Activated T-cell treated with anti-CD3 and anti-CD28 coated beads for 4 hours (primary cell): ENCODE measurements around the gene TNIK.

ENCODE experiments used
- DNase-seq: peaks from one replicate; pipeline ENCODE4 v3.0.0-alpha.2; 2020

Gene TNIK

DNA sequence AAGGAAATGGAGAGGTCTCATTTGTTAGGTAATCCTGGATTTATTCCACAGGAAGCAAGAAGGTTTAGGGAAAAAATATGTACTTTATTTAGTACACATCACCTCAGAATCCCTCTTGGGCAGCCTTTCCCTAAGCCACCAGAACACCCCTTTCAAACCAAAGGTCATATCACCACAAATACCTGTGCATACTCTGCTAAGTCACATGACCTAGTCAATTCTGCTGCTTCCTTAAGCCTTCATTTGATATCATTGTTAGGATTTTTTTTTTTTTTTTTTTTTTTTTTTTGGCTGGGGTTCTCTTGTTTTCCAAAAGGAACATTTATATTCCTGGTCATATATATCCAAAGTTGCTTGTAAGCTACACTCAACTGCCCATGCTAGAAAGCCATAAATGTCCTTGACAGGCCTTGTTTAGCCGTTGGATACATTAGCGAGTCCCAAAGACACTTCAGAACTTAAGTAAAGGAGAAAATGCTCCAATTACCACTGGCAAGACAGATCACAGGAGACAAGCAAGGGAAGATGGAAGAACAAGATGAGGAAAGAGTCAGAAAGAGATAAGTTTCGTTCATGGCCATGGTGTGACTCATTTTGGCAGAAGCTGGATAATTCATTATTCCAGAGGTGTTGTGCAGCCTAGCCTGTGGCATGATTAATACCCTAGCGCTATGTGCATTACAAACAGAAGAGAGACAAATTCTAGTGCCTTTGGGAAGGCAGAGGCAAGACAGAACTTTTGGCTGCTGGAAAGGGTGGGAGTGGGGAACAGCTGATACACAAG is 278.1 kb downstream of the TNIK start:
- DNase-seq, result no peak

DNA sequence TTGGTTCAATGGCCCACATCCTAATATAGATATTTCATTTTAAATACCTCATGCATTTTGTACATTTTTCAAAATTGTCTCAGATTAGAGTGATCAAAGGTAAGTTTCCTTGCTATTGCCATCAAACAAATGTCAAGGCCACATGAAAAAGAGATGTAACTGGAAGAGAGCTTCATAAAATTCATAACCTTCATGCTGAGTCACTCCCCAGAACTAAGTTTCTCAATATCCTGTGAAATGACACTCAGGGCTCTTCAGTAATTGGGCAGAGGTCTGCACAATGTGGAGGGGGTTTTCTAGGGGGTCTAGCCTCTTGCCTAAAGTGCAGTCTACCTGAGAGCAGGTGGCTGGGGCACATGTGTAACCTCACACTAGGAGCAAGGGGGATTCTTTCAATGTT is 281.5 kb downstream of the TNIK start:
- no peak for DNase-seq

- no peak for DNase-seq
Observed at GRCh38 chr3:171177553-171177952, 282.7 kb downstream of the TNIK start.

- DNase-seq, result no peak
Observed at GRCh38 chr3:171177056-171177455, 283.1 kb downstream of the TNIK start.

- DNase-seq, result no peak
Observed at GRCh38 chr3:171176244-171176933, 283.8 kb downstream of the TNIK start.

DNA sequence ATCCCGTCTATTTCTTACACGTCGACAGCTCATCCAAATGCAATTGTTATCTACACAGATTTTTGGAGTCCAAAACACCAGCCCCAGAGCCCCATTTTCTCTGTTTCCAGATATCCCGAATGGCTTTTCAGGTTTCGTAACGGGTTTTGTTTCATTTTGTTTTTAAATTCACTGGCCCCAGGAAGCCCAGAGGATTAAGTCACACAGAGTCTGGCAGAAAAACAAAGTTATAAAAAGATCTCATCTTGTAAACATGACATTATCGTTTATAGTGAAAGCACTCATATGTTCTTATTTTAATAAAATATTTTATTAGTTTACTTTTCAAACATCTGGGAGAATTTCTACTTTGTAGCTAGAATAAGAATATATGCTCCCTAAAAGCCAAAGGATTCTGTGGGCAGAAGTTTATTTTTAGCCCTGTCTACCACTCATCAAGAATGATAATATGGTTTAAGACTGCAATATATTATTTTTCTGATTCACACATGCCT is 284.4 kb downstream of the TNIK start:
- DNase-seq, result no peak

- no peak for DNase-seq
Observed at GRCh38 chr3:171173736-171174135, 286.5 kb downstream of the TNIK start.

DNA sequence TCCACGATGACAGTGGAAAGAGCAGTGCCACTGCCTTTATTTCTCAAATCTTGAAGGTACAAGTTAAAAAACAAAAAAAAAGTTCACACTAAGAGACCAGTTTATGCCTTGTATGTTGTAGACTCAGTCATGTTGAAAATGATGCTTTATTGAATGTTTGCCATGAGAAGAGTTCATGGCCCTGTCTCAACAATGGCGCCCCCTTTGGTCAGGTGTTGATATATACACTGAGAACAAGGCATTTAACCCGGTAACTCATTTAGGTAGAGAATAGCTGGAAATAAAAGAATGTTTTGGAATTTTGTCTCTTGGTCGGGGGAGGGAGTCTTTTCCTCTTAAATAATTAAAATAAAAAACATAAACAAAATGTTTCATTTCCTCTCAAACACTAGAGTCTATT is 288.1 kb downstream of the TNIK start:
- no peak for DNase-seq

DNA sequence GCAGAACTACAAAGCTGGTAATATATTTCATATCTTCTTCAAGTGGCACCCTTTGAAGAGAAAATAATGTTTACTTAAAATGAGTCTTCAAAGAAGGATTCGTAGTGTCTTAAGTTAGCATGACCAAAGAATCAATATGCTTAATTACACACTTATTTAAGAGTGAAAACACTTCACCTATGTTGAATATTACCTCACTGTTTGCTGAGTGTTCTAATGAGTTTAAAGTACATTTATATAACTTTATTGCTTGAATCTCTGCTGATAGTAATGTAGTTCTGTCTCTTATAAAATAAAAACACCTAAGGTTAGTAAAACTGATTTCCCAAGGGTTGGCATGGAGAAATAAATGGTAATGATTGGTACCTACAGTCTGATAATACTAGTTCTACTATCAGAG is 290.3 kb downstream of the TNIK start:
- no peak for DNase-seq

- no peak for DNase-seq
Observed at GRCh38 chr3:171169443-171169842, 290.8 kb downstream of the TNIK start.

DNA sequence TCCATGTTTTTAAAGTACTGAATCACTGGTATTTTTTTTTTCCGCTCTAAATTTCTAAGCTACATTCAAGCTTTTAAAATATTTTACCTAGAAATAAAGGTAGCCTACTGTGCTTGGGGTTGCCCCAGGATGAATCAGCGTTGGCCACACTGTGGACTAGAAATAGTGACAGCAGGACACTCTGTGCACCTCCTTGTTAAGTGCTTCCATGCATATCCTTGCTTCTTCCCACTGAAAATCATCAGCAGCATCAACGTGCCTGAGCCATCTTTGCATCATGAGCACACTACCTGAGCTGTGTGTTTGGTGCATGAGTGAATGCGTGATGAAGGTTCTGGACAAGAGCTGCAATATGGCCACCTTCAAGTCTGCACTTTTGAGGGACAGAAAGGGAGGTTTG is 291.7 kb downstream of the TNIK start:
- no peak for DNase-seq

GRCh38 chr3:171168086-171168485 is 292.1 kb downstream of the TNIK start:
- DNase-seq, result no peak

GRCh38 chr3:171165983-171166382 is 294.2 kb downstream of the TNIK start:
- no peak for DNase-seq

DNA sequence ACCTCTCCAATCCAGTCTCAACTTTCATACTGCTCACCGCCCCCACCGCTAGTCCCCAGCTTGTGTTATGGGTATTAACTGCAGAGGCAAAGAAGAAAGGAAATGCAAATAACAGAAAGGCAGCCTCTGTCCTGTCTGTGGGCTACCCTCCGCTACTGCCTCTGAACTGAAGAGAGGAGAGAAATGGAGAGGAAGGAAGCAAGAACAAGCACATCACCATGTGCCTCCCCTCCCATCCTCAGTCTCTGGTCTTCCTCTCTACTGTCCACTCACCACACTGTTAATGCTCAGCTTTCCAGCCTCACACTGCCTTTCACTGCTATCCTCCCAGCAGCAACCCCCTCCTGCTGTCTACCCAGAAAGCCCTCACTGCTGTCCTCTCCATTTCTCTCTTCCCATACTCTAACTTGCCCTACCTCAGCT is 294.7 kb downstream of the TNIK start:
- DNase-seq, result no peak

DNA sequence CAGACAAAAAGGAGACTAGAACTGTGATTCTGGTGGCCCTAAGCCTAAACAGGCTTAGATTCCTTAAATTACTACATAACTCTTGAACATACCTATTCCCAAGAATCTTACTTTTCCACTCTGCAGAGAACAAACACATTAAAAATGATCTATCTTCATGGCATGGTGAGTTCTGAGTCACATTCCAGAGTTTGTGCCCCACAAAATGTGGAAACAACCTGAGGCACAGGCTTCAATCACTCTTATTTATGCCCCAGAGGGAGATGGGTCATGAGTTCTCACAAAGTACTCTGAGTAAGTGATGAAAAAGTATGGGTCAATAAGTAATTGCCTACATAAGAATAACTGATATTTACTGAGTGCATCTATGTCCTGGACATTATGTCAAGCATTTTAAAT is 296.1 kb downstream of the TNIK start:
- no peak for DNase-seq

- no peak for DNase-seq
Observed at GRCh38 chr3:171163101-171164066, 296.8 kb downstream of the TNIK start.

DNA sequence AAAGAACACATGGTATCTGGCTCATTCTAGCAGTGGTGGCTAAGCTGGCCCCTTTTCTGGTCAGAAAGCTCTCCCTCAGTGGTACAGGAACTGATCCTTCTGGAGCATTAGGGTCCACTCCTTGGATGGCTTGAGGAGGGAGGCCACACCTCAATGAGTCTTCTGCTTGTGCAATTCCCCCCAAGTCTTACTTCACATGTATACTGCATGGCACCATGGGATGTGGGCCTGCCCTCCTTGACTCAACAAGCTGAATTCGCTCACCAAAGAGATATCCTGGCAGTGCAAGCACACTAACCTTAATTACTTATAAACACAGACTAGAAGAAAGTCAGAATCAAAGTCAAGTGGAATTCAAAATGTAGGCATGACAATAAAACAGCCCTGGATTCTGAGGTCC is 299.9 kb downstream of the TNIK start:
- DNase-seq, result no peak

DNA sequence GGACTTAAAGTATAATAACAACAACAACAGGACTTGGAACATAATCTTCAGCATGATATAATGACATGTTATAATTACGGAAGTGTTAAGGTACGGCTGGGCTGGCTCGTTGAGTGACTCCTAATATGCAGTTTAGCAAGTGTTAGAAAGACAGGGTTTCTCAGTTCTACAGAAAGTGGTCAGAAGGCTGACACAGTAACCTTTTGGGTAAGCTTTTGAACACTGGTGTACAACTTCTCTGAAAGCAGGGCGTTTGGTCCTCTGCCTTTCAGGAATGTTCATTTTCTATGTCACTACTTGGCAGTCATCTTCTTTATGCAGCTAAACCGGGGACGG is 300.4 kb downstream of the TNIK start:
- no peak for DNase-seq

DNA sequence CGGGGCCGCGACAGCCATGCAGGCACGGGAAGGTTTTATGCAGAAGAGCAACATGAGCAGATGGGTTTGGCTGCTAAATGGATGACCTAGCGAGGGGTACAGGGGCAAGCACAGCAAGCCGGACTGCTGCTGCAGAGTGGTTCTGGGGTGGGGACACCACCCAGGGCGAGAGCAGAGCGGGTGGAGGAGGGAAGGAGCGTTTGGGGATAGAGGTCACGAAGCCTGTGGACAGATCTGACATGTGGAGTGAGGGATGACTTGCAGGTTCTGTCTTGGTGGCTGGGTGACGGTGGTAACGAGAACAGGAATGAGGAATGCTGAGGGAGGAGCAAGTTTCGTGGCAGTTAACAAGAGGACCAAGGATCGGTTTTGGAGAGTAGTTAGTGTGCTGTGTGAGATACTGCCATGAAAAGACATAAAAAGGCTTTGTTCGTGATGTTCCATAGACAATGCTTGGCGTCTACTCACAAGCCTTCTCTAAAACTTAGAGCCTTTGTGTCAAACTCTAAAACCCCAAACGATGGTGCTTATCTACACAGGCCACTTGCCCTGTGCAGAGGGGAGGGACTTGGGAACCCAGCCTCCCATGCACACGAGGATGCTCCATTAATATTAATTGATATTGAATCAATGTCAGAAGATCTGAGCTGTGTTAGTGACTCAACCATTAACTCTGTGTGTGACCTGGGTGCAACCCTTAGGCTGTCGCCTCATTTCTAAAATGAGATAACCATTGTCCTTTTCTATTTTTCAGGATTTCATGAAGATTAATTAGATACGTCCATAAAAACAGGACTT is 301.0 kb downstream of the TNIK start:
- no peak for DNase-seq

DNA sequence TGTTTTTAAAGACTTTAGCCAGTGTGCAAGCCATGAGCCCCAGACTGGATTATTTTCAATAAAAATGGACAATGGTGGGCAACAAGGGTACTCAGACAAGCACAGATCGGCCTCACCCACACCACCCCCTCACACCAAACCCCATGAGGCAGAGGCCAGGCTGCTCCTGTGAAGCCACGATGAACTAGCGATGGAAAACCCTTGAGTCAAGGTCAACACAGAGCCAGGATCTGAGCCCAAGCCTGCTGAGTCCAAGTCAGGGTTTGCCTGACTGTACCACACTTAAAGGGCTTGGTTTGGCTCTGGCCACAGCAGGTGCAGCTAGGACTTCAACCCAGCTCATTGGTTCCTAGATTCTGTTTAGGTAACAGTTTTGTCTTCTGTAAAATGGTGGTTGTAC is 302.2 kb downstream of the TNIK start:
- no peak for DNase-seq

- no peak for DNase-seq
Observed at GRCh38 chr3:171157286-171157685, 302.9 kb downstream of the TNIK start.

GRCh38 chr3:171156401-171157010 is 303.7 kb downstream of the TNIK start:
- DNase-seq, result no peak
